Testis (tissue), 2 donors: ENCODE measurements around the gene SHISAL1.

Experiments
- CTCF ChIP-seq, 3 experiments: fragments of 450-650 bp in 2 of 3; fragments of 200-600 bp in 1 of 3; sonication (generic) in 1 of 3; IDR thresholded peaks; one replicate each; pipeline ENCODE4 v1.5.1; 2016 to 2019; ENCODE audit warnings: antibody characterized with exemption in 3 of 3, mild to moderate bottlenecking in 2 of 3, moderate library complexity in 1 of 3
- POLR2A ChIP-seq: fragments of 450-650 bp; IDR thresholded peaks from one replicate; pipeline ENCODE4 v1.6.1; 2017; ENCODE audit warnings: antibody characterized with exemption, mild to moderate bottlenecking, moderate library complexity

- TF ChIP-seq CTCF (IDR thresholded peaks at IDR 0.05) (no peak), POLR2A (no peak)
Measured at GRCh38 chr22:44207981-44208317, 104.8 kb downstream of the SHISAL1 start.
